GM21390 (cell line): ENCODE results near the gene LRRTM4.
"Not testable (repeated sequence)": the region's sequence is repeated elsewhere in the genome, so short reads cannot be mapped to it uniquely, and the experiment has no call there.

Experiments used
- ATAC-seq: cut with Tn5 transposase; IDR thresholded peaks from one replicate; pipeline ENCODE4 v1.9.1; 2021; ENCODE audit not compliant: unreplicated experiment

LRRTM4 gene

GRCh38 chr2:77179297-77179696 lies 342.9 kb downstream of the LRRTM4 start:
- no peak for ATAC-seq

- not testable (repeated sequence) for ATAC-seq
Measured at GRCh38 chr2:77175266-77175780, 346.9 kb downstream of the LRRTM4 start.

DNA sequence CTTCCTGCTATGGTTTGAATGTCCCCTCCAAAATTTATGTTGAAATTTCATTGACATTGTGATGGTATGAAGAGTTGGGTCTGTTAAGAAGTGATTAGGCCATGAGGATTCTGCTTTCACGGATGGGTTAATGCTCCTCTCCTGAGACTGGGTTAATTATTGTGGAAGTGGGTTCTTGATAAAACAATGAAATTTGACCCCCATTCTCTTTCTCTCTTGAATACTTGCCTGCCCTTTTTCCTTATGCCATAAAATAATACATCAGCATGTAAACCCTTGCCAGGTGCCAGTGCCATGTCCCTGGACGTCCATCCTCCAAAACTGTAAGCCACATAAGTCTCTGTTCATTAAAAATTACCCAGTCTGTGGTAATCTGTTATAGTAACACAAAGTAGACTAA lies 352.8 kb downstream of the LRRTM4 start:
- ATAC-seq: no peak

GRCh38 chr2:77164021-77164420 lies 358.2 kb downstream of the LRRTM4 start:
- ATAC-seq: not testable (repeated sequence)

DNA sequence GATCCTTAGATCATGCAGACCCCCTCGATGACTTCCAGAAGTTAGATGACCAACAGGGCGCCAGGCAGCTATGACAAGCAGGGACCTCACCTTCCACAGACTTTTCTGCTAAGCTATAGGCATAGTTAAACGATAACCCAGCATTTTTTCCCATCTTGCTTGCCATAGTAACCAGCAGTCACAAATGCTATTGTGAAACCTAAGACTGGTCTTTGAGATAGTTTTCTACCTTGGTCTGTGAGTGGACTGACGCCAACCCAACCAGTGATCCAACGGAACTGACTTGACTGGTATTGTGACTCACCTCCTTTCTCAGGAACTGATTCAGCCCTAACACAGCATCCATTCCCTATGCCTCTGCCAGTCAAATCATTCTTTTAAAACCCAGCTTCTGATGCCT lies 361.2 kb downstream of the LRRTM4 start:
- ATAC-seq: no peak

DNA sequence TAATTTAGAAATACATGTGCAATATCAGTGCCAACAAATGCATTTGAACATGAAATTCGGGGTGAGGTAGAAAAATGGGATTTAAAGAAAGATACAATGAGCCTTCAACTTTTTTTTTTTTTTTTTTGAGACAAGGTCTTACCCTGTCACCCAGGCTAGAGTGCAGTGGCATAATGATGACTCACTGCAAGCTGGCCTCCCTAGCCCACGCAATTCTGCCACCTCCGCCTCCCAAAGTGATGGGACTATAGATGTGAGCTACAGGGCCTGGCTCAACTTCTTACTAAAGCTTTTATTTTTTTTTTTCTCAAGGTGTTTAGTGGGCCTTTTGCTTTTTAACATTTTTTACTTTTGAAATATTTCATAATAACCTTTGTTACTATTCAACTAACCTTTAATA lies 365.6 kb downstream of the LRRTM4 start:
- ATAC-seq: no peak

GRCh38 chr2:77155511-77155910 lies 366.7 kb downstream of the LRRTM4 start:
- ATAC-seq: no peak

GRCh38 chr2:77149565-77149964 lies 372.6 kb downstream of the LRRTM4 start:
- ATAC-seq: no peak

- no peak for ATAC-seq
Measured at GRCh38 chr2:77147153-77147552, 375.0 kb downstream of the LRRTM4 start.

GRCh38 chr2:77144772-77145171 lies 377.4 kb downstream of the LRRTM4 start:
- no peak for ATAC-seq

- no peak for ATAC-seq
Measured at GRCh38 chr2:77142141-77142540, 380.0 kb downstream of the LRRTM4 start.

DNA sequence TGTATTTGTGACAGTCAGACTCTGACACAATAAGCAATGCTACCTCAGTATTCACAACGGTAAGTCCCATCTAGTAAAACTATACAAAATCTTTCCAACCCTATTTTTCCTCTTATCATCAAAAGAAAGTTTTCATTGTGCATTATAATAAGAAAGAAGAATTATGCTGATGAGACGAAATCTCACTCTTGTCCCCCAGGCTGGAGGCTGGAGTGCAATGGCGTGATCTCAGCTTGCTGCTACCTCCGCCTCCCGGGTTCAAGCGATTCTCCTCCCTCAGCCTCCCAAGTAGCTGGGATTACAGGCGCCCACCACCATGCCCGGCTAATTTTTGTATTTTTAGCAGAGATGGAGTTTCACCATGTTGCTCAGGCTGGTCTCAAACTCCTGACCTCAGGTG lies 393.7 kb downstream of the LRRTM4 start:
- ATAC-seq: not testable (repeated sequence)

DNA sequence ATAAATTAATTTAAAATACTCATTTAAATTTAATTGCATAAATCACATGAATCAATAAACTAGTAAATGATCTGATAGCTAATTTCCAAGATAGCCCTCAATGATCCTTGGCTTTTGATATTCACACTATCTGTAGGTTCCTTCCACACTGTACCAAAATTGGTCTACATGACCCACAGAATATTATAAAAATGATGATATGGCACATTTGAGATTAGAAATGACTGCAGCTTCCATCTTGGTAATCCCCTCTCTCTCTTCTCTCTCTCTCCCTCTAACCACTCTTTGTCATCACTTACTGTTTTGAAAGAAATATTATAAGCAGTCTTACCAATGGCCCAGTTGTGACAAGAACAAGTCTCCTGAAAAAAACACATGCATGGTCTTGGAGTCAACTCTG lies 394.8 kb downstream of the LRRTM4 start:
- no peak for ATAC-seq

DNA sequence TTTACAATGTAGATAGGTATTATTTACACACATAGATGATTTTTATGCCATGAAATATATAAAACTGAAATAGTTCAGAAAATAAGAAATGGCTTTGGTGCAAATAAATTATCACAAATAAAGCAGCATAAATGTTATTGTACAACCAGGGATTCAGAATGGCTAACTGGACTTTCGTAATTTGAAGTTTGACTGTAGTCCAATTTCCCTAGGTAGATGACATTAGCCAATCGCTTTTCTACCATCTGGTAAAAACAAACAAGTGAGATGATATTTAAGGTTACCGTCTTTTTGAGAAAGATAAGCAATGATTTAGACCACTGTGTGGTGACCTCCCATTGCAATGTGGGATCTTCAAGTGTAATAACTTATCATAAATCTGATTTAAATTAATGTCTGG lies 400.7 kb downstream of the LRRTM4 start:
- ATAC-seq: no peak

DNA sequence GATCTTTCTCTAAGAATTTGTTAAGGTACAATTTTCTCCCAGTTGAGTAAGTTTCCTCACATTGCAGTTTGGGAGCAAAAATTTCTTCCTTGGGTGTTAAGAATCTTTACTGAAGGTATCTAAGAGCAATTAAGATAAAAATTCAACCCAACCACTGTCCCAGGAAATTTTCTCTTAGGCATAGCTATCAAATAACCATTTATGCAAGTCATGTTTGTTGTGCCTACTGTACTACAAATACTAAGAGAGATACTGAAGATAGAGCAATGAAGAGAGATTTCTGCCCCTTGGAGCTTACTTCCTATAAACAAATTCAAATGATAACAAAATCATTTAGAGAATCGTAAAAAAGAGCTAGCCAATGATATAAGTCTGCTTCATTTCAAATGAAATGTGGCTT lies 402.8 kb downstream of the LRRTM4 start:
- no peak for ATAC-seq

DNA sequence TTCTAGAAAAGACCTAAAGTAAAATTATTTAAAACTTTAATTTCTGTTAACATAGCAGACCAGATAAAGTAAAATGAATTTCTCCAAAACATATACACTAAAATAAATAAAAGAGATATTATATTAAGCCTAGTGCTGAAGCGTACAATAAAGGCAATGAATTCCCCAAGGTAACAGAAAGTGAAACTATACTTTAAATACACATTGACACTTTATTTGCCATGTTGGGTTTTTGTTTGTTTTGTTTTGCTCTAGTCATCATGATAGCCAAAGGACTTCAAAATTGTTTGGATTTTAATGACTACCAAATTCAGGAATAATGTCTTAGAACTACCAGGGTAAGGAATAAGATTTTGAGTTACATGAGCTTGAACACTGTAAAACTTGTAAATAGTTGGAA lies 413.3 kb downstream of the LRRTM4 start:
- ATAC-seq: no peak

- no peak for ATAC-seq
Measured at GRCh38 chr2:77105008-77105407, 417.2 kb downstream of the LRRTM4 start.

DNA sequence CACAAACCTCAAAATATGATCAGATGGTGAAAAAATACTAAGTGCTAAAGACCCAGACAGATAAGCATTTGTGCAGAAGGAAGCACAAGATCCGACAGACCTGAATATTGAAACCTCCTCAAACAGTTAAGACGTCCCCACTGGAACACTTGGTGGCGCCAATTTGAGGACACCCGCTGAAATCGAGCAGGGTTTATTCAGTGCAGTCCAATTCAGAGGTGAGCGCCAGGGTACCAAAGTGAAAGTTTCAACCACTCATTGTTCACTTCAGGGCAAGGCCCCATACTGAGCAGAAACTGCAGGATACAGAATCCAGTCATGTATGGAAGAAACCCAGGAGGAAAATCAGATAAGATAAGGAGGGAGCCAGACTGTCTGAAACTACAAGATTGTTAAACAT lies 417.6 kb downstream of the LRRTM4 start:
- ATAC-seq: no peak

DNA sequence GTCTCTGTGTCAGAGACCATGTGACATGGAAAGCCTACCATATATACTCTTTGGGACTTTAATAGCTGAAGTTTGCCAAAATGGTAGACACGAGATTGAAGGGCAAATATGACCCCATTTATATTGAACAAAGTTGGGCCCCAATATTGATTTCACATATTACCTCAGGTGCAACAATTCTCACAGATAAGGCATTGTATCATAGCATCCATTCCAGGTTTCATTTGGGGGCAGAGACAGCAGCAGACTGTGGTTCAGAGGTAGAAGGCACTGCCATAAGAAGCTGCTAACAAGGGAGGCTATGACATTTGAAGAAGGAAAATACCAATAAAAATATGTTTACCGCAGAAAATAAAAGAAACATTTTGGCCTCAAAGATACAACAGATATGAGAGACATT lies 419.2 kb downstream of the LRRTM4 start:
- no peak for ATAC-seq

DNA sequence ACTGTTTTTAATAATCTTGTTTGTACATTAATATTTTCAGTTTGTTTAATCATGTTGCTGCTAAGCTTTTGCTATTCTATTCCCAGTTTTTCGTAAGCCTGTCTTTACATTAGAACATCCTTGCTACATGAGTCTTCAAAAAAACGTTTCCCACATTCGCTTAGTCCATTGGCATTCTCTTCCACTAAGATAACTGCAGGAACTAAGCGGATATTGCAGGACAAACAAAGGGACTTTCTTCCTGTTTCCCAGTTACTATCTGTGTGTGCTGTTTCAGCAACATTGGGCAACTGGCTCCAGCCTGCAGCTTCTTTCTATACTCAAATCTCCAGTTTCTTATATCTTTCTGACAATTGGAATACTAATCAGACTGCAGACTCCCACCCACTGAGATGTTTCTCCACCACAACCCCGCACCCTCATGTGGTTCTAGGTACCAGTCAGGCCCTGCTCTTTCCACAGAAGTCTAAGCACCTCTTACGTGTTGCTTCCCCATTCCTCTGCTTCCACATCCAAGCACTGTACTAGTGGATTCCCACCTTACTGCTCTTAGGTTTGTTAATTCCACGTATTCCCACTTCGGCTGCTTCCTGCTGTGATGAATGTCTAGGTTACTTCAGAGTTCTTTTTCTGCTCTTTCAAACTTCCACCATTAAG lies 420.3 kb downstream of the LRRTM4 start:
- ATAC-seq: no peak

GRCh38 chr2:77099961-77100360 lies 422.2 kb downstream of the LRRTM4 start:
- ATAC-seq: no peak

- not testable (repeated sequence) for ATAC-seq
Measured at GRCh38 chr2:77095525-77095924, 426.7 kb downstream of the LRRTM4 start.

DNA sequence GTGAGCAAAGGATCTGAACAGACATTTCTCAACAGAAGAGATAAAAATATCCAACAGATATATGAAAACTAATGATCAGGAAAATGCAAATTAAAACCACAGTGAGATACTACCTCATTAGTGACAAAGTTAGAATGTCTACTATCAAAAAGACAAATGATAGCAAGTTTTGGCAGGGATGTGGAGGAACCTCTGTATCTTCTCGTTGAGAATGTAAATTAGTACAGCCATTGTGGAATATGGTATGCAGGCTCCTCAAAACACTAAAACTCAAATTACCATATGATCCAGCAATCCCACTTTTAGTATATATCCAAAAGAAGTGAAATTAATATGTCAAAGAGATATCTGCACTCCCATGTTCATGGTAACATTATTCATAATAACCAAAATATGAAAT lies 427.1 kb downstream of the LRRTM4 start:
- ATAC-seq: no peak
